ENCODE measurements around the gene TRIM31. TPM values are rescaled to one million over a fixed set of nuclear protein-coding genes. Genes with fewer than 3 reads are reported as not detected.

Gene TRIM31
- total RNA-seq, 4 donors from 2014 or later: not detected

GRCh38 chr6:30060606-30061091 is 52.2 kb downstream of the TRIM31 start:
- ATAC-seq: peak; percentile 6
- H3K4me3 ChIP-seq: peak overlapping the region; percentile 72 to 76
- H3K27me3 ChIP-seq: no peaks in the 10 kb centered on the region
- TF ChIP-seq EP300 (IDR thresholded peaks at IDR 0.05) (no peak), POLR2A (IDR thresholded peaks at IDR 0.05) (no peak)
- peak overlapping the region; percentile 79 to 94 (median 88) for H3K27ac ChIP-seq
- H3K9me3 ChIP-seq: no peaks in the 10 kb centered on the region
- peaks cover 0 to 39% of the 10 kb centered on the region in 2 donors for H3K36me3 ChIP-seq
- H3K4me1 ChIP-seq: peaks cover 4 to 39% (median 13%) of the 10 kb centered on the region in 3 donors
- 0% methylated on average over 13 to 16 of the region's 24 CpGs for WGBS, 2 donors (ENCODE audit: low coverage in 1 of 2)

GRCh38 chr6:30055513-30055912 is 57.4 kb downstream of the TRIM31 start:
- WGBS, 2 donors (ENCODE audit: low coverage in 1 of 2): 38 to 43% methylated on average over 1 of the region's 1 CpG
- Histone ChIP-seq H3K27ac (no peak overlapping the region), H3K4me3 (no peak overlapping the region), H3K4me1 (peaks cover 4 to 14% (median 8%) of the 10 kb centered on the region in 3 donors), H3K9me3 (no peaks in the 10 kb centered on the region), H3K27me3 (no peaks in the 10 kb centered on the region), H3K36me3 (peaks cover 0 to 53% of the 10 kb centered on the region in 2 donors)
- TF ChIP-seq POLR2AphosphoS5 (IDR thresholded peaks at IDR 0.05) (no peak), EP300 (IDR thresholded peaks at IDR 0.05) (no peak), CTCF (IDR thresholded peaks at IDR 0.05) (no peak), POLR2A (IDR thresholded peaks at IDR 0.05) (no peak)
- ATAC-seq: no peak

- H3K27me3 ChIP-seq: no peaks in the 10 kb centered on the region
- no peak overlapping the region for H3K4me3 ChIP-seq
- 81% methylated on average over 3 of the region's 3 CpGs; no CpG with 5 or more reads in 1 of the 2 donors for WGBS, 2 donors (ENCODE audit: low coverage in 1 of 2)
- H3K4me1 ChIP-seq: no peaks in the 10 kb centered on the region
- no peak overlapping the region for H3K27ac ChIP-seq
- no peak for ATAC-seq
- TF ChIP-seq POLR2A (IDR thresholded peaks at IDR 0.05): no peak
- no peak for TF ChIP-seq POLR2AphosphoS5 (IDR thresholded peaks at IDR 0.05)
- no peak for TF ChIP-seq EP300 (IDR thresholded peaks at IDR 0.05)
- no peak for TF ChIP-seq CTCF (IDR thresholded peaks at IDR 0.05)
- no peaks in the 10 kb centered on the region for H3K9me3 ChIP-seq
- H3K36me3 ChIP-seq: peaks cover 0 to 53% of the 10 kb centered on the region in 2 donors
Observed at GRCh38 chr6:30053682-30054081, 59.2 kb downstream of the TRIM31 start.

Small RNA genes lying within 50 kb of the gene (small RNA-seq; reads per million reads assigned to genes)
- 0 reads per million in 4 donors for gene RF00554
- gene RF02219: 0 reads per million in 4 donors
- gene RF02220: 0 reads per million in 4 donors

Other genes with a start within 250 kb of the TRIM31 start
- 100 to 1,000 TPM; 281 to 626 (median 424) TPM for gene HLA-A, start 170.6 kb downstream of the TRIM31 start, total RNA-seq
- gene POLR1H, start 51.8 kb downstream of the TRIM31 start, total RNA-seq: 10 to 100 TPM; 11.6 to 28.8 (median 20.0) TPM
- 10 to 100 TPM; 49.4 to 63.1 (median 57.5) TPM for gene PPP1R11, start 45.9 kb downstream of the TRIM31 start, total RNA-seq
- gene RNF39, start 37.3 kb downstream of the TRIM31 start, total RNA-seq: under 1 TPM in 1 of 4 donors, not detected in 3; 0.49 TPM
- gene TRIM40, start 23.1 kb upstream of the TRIM31 start, total RNA-seq: not detected
- gene TRIM10, start 48.1 kb upstream of the TRIM31 start, total RNA-seq: under 1 TPM in 1 of 4 donors, not detected in 3; 0.08 TPM
- not detected for gene TRIM15, start 50.5 kb upstream of the TRIM31 start, total RNA-seq
- gene TRIM26, start 100.3 kb upstream of the TRIM31 start, total RNA-seq: 10 to 100 TPM; 38.1 to 57.8 (median 45.8) TPM
- 10 to 100 TPM; 18.4 to 24.1 (median 22.6) TPM for gene TRIM39, start 213.8 kb upstream of the TRIM31 start, total RNA-seq
- gene RPP21, start 232.1 kb upstream of the TRIM31 start, total RNA-seq: 100 to 1,000 TPM in 1 of 4 donors, 10 to 100 TPM in 3; 60.7 to 137 (median 82.2) TPM

Measured in gastroesophageal sphincter (tissue), 4 donors.